HG03571 (cell line): ENCODE data around the gene MPG.
"Not testable (repeated sequence)": the region's sequence is repeated elsewhere in the genome, so short reads cannot be mapped to it uniquely, and the experiment has no call there.

Experiments
- ATAC-seq: cut with Tn5 transposase; IDR thresholded peaks from one replicate; pipeline ENCODE4 v1.9.1; 2021; ENCODE audit not compliant: unreplicated experiment

MPG gene, protein sequence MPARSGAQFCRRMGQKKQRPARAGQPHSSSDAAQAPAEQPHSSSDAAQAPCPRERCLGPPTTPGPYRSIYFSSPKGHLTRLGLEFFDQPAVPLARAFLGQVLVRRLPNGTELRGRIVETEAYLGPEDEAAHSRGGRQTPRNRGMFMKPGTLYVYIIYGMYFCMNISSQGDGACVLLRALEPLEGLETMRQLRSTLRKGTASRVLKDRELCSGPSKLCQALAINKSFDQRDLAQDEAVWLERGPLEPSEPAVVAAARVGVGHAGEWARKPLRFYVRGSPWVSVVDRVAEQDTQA

DNA sequence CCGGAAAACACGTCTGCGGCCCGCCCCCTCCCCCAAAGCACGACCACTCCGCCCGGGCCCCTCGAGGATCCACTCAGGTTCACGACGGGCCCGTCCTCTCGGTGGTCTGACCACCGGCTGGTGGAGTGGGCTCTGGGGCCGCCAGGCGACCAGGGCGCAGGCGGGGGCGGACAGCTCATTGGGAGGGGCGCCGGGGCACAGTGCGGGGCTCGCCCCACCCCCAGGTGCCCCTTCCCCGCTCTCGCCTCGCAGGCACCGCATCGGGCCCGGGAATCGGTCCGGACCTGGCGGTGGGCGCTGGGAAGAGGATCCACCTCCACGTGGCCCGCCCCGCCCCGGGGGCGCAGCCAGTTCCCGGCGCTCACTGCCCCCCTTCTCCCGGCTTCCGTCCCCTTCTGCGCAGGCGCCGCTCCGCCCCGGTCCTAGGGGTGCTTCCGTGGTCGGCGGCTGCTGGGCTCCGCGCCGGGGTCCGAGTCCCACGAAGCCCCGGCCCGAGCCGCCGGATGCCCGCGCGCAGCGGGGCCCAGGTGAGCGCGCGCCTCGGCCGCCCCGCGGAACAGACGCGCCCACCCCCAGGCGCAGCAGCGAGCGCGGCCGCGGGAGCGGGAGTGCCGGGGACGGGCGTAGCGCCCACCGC is at the start of gene MPG:
TSS of gene MPG (plus strand) at position 419 of the 637 bp plus-strand sequence. CDS start at position 504, 85 bp downstream.
- ATAC-seq, result peak; percentile 68

DNA sequence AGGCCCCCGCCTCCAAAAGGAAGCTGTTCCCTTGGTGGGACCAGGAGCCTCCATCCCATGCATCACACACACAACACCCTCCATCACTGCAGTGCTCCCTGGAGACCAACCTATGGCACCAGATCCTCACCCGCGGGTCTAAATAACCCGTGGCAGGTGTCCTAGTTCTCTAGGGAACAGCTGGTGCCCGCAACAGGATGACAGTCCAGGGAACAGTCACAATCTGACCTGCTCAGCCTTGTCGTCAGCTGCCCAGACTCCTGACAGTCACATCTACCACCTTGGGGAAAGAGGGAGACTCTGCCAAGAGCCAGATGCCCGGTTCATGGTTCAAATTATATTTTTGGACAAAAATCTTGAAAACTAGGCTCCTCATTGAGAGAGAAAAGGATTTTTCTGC is 47.4 kb upstream of the MPG start:
- not testable (repeated sequence) for ATAC-seq

DNA sequence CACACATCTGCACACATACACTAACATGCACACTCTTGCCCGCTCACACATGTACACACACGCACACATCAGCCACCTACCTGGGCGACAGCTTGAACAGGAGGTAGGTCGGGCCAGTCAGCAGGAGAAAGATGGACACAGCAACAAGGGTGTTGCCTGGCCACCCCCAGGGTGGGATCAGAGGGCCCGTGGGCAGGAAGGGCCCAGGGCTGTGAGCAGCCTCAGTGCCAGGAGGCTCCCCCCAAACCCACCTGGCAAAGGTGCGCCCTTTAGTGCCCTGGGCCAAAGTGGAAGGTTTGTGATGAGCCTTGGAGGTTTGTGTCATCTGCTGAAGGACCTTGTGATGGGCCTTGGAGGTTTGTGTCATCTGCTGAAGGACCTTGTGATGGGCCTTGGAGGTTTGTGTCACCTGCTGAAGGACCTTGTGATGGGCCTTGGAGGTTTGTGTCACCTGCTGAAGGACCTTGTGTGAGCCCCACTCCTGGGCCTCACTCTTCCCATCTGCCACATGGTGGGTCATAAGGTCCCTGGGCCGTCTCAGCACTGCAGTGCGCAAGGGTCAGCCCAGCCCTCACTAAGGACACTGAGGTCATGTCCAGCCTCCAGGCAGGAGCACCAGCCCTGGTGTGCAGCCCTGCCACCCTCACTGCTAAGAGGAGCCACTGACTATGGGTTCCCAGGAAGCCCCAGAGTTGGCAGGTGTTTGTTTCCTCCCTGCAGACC is 44.7 kb upstream of the MPG start:
- ATAC-seq, result not testable (repeated sequence)

DNA sequence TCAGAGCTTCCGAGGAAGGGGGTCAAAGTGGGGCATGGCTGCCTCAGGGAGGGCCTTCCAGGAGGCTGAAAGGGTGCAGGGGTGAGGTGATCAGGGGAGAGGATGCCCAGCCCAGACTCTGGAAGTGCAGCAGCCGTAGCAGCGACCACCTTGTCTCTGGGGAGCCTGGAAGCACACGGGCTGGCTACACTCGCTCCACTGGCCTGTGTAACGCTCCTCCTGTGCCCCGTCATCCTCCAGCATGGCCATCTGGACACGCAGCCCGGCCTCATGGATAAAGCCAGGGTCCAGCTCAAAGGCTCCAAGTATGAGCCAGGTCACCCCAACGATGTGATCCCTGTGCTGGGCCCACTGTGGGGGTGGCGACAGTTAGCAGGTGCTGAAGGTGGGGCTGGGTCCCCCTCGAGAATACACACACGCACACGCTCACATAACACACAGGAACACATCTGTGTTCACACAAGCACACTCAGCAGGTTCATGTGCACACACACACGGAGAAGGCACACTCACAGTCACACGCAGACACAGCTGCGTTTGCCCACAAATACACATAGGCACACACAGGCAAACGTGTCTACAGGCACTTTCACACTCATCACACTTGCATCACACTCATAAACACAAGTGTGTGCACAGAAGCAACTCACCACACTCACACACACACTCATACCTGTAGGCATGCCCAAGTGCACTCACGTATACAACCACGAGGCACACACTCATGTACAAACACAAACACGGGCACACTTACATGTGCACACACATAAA is 44.0 kb upstream of the MPG start:
- ATAC-seq, result no peak

DNA sequence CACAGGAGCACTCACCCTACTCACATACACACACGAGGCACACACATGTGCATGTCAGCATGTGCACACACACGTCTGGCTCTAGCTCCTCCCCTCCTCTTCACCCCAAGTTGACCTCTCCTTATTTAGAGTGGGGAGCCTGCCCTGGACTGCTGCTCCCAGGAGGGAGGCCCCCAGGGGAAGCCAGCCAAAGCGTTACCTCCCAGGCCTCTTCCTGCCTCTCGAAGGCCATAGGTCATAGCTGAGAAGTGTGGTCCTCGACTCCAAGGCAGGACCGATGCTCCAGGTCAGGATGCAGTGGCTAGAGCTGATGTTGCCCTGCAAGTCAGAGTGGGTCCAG is 43.4 kb upstream of the MPG start:
- no peak for ATAC-seq

DNA sequence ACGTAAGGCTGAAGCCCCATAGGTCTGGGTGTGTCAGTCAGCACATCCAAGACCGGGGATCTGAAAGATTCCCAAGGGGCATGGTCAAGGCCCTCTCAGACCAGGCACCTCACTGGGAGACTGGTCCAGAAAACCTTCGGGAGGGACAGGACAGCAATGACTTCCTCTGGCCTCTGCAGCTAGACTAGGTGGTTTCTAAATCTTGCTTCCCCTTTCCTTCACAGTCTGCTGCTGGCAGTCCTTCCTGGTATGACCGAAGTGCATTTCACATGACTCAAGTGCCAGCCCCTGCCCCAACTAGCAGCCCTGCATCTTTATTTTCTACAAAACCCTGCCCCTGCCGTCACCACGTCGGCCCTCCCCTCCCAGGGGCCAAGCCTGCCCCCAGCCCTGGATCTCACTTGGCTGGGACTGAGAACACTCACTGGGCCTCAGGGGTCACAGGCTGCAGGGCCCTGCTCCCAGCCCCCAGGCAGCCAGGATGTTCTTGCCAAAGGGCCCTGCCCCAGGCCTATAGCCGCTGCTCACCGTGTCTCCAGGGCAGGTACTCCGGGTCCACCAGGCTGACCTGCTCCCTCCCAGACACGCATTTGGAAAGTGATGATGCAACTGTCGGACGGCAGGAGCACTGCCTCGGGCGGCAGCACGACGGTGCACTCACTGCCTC is 42.9 kb upstream of the MPG start:
- no peak for ATAC-seq

DNA sequence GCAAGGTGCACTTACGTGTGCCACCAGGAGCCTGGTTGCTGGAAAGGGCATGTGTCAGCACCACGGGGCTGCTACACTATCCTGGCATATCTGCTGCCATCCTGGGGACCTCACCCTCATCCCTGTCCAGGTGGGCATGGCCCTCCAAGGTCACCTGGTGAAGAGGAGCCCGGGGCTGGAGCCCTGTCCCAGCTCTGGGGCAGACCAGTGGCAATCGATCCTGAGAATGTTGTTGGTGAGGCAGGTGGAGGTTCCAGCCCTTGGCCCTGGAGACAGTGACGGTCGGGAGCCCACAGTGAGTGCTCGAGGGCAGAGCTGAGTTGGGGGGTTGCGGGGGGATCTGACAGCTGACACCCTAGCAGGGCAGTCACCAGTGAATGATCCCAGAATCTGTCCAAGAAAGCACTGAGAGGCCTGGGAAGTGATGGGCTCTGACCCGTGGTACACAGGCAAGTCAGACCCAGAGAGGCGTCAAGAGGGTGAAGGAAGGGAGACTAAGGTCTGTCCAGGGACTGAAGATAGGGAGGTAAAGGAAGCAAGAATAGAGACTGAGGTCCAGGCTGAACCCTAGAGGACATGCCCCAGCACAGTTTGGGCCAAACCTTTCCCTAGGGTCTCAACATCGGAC is 42.2 kb upstream of the MPG start:
- ATAC-seq, result no peak

DNA sequence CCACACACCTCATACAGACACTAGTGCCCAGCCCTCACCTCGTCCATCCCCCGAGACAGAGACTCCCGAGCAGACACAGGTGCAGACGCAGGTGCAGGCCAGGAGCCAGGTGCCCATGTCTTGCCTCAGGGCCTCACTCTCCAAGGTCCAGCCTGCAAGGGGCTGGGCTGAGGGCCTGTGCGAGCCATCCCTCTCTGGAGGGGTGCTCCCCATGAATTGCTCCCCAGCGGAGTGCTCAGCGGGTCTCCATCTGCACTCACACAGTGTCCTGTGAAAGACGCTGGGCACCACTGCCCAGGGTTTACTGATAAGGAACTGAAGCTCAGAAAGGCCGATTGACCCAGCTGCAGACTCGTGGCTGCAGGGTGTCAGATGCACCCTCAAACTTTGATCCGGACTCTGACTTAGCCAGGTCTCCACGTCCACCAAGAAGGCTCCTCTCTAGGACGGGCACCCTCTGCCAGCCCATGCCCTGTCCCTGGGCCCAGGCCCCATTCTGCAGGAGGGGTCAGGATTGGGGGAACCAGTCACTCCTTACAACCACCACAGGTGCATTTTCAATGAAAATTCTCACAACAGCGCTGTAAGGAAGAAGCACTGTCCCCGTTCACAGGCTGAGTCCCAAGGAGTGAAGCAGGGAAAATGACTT is 41.6 kb upstream of the MPG start:
- no peak for ATAC-seq

DNA sequence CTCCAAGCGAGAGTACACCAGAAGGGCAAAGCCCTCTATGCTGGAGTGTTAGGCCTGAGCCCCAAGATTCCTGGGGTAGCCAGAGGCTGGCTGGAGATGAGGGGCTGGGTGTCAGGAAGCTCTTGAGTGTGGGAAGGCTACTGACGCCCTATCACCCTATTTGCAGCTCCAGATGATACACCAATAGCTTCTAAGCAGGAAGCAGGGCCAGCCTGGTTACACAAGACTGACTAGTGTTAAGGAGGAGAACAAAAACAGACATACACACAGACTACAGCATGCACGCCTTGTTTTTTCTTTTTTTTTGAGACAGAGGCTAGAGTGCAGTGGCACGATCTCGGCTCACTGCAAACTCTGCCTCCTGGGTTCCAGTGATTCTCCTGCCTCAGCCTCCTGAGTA is 40.5 kb upstream of the MPG start:
- ATAC-seq, result no peak

DNA sequence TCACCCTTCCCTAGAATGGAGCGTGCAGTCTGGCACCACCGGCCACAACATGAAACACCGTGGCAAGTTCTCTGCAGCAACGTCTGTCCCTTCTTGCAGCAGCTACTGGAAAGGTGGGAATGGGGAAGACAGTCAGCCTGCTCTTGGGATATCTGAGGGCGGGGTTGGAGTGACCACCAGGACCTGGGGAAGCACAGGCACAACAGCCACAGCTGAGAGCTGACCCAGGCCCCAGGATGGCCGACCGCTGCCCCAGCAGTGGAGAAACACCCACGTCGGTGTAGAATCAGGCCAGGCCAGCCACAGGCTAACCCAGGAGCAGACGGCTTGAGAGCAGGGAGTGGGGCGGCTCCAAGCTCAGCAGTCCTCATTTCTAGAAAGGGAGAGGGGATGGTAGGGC is 39.8 kb upstream of the MPG start:
- ATAC-seq, result not testable (repeated sequence)

DNA sequence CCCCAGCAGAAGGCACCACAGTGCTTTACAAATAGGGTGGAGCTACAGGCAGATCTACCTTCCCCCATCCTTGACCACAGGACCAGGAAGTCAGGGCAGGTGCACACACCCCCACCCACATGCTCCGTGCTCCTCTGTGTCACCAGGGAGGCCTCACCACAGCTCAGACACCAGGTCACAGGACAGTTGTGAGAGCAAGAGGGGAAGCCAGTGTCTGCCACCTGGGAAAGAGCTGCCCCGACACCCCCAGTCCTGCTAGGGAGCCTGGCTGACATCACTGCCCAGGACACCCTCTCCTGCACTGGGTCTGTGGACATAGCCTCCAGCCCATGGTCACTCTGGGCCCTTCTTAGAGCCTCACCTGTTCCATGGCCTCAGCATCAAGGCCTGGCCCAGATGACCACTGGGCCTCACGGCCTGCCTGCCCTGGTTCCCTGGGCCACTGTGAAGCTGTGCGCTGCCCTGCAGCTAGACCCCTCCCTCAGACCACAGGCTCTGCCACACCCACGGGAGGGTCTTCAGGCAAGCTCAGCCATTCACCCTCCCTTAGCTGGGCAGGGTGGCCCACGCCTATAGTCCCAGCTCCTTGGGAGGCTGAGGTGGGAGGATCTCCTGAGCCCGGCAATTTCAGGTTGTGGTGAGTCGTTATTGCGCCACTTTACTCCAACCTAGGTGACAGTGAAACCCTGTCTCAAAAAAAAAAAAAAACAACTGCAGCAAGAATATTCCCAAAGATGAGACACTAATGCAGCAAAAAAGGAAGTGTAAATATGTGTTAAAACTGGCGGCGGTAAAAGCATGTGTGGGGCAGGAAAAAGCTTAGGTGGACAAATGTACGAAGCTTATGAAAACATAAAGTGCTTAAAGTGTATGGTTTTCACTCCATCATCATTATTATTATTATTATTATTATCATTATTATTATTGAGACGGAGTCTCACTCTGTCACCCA is 38.8 kb upstream of the MPG start:
- ATAC-seq, result peak; percentile 63

DNA sequence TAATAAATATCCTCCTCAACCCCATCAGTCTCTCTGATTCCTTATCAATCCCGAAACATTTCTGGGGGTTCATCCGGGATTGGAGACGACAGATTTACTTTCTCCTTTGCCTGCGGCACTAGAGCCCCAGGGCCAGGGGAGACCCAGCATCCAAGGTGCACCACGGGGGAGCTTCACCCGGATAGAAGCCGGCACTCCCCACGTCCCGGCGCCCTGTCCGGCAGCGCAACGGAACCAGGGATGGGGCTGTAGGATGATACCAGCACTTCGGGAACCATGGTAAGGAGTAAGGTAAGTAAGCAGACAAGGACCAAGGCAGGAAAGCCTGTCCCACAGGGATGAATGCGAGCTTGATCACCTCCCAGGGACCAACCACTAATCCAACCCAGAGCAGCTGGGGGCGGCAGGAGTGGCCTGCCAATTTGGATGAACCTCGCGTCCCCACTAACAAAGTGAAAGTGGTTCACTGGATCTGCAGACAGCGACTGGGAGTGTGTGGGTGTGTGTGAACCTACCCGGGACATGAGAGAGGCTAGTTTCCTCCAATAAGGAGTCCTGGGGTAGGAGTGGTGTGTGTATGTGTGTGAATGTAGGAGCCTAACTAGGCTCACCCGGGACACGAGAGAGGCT is 36.5 kb upstream of the MPG start:
- ATAC-seq, result no peak

DNA sequence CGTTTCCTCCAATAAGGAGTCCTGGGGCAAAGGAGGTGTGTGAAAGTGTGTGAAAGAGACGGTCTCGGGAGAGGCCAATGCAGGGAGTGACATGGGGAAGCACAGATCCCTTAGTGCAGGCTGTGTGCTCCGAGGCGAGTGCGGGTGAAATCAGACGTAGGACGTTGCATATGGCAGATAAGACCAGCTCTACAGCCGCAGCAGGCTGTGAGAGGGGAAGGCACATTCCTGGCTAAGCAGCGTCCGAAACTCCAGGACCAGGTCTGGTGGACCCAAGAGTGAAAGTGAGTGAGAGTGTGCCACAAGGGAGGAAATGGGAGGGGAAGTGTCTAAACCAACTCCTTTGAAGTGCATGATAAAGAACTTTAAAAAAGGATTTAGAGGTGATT is 36.0 kb upstream of the MPG start:
- no peak for ATAC-seq

DNA sequence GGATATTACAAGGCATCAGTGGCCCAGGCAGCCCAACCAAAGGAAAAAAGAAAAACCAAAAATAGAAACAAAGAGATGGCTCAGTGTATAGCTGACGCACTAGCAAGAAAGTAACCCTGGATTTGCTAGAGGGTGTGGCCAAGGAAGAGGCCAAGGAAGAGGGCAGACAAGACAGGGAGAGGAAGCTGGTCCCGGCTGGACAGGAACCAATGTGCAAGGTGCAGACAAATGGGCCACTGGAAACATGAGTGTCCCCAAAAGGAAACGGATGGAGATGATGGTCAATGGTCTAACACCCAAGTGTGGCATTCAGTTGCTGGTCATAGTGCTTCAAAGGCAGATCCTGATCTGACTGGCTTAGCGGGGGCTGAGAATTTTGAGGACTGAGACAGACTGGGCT is 35.3 kb upstream of the MPG start:
- ATAC-seq, result no peak

DNA sequence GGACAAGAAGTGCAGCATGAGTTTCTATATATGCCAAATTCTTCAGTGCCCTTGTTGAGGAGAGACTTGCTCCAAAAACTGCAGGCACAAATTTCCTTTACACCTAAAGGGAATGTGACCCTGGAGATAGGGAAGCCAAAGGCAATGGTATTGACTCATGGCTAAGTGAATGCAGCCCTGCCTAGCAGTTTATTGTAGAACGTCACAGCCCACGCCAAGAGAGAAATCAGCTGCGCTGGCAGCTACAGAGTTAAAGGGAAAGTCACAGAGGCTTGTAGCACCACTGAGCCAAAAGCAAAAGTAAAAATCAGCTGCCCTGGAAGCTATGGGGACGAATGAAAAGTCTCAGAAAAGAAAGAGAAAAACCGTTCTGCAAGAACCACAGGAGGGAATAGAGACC is 34.7 kb upstream of the MPG start:
- ATAC-seq, result no peak

DNA sequence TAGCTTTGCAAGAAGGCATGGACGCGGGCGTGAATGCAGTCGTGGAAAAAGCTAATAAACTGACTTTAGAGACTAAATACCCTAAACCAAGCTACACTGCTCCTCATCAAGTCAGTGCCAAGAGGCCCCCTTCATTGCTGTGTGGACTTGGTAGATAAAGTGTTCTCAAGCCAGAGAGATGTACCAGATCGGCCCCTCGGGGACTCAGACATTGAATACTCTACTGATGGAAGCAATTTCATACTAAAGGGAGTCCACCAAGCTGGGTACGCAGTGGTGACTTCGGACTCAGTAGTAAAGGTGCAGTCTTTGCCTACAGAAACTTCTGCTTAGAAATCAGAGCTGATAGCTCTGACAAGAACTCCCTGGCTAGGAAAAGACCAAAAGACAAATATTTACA is 33.4 kb upstream of the MPG start:
- no peak for ATAC-seq

DNA sequence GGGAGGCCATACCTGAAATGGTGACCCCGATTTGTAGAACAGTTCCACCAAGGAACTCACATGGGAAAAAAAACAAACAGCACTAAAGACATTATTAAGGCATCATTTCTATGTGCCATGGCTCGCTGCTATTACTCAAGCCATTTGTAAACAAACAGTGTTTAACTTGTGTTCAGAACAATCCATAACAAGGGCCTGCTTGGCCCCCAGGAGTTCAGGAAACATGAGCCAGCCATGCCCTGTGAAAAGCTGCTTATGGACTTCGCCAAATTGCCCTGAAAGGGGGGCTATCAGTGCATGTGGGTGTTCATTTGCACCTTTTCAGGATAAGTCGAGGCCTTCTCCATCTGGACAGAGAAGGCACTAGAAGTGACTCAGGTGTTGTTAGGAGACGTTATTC is 32.6 kb upstream of the MPG start:
- no peak for ATAC-seq

DNA sequence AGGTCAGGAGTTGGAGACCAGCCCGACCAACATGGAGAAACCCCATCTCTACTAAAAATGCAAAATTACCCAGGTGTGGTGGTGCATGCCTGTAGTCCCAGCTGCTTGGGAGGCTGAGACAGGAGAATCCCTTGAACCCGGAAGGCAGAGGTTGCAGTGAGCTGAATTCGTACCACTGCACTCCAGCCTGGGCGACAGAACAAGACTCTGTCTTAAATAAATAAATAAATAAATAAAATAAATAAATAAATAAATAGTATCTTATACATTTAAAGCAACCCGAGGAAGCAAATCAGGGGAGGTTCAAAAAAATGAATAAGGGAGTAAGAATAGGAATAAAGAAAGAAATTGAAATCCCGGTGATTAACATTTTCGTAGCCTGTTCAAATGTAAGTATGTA is 31.5 kb upstream of the MPG start:
- ATAC-seq, result not testable (repeated sequence)

DNA sequence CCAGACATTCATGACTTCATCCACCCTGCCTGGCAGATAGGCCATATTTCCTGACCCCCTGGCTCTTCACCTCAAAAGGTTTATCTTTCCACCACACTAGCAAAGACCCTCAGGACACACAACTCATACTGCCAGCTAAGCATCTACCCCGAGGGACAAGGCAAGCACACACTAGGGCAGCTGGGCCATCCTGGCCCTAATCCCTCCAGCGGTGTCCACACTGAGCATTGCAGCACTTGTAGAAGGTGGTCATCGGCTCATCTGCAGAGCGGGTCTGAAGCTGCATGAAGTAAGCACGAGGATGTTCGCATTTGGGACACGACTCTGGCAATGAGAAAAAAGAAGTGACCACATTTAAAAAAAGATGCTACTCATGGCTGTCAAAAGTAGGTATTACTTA is 30.8 kb upstream of the MPG start:
- no peak for ATAC-seq
